DMS 273 treated with DMSO at 0.1 percent for 48 hours (cell line): Measurements from ENCODE around the gene CLEC17A.
"Not testable (repeated sequence)": the region's sequence is repeated elsewhere in the genome, so short reads cannot be mapped to it uniquely, and the experiment has no call there.

Source experiments
- DNase-seq: peaks from one replicate; lab custom pipeline; 2025; lab: John Stamatoyannopoulos, UW

Gene CLEC17A

GRCh38 chr19:14559916-14560775 lies 22.7 kb upstream of the CLEC17A start:
- DNase-seq = no peak

GRCh38 chr19:14560776-14561108 lies 22.1 kb upstream of the CLEC17A start:
- DNase-seq = no peak

- DNase-seq = no peak
Observed at GRCh38 chr19:14561249-14561648, 21.6 kb upstream of the CLEC17A start.

DNA sequence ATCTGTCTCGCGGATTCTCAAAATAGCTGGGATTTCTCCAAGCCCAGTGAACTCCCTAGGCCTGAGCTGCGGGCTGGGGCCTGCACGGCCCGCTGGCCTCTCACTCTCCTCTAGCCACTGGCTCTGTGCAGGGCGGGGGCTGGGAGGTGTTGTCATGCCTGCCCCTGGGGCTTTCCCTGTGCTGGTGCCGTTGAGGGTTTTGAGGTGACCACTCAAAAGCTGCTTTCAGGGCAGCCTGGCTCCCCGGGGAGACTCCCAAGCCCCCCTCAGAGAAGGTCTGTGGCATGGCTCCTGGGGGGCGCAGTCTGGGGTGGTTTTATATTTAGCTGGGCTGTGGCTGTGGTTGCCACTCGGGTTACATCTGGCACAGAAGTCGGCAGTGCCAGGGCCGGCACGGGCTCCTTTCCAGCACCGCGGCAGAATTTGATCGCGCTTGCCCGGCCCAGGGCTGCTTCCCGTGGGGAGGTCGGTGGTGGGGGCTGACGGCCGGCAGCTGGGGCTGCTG lies 21.0 kb upstream of the CLEC17A start:
- DNase-seq = no peak

DNA sequence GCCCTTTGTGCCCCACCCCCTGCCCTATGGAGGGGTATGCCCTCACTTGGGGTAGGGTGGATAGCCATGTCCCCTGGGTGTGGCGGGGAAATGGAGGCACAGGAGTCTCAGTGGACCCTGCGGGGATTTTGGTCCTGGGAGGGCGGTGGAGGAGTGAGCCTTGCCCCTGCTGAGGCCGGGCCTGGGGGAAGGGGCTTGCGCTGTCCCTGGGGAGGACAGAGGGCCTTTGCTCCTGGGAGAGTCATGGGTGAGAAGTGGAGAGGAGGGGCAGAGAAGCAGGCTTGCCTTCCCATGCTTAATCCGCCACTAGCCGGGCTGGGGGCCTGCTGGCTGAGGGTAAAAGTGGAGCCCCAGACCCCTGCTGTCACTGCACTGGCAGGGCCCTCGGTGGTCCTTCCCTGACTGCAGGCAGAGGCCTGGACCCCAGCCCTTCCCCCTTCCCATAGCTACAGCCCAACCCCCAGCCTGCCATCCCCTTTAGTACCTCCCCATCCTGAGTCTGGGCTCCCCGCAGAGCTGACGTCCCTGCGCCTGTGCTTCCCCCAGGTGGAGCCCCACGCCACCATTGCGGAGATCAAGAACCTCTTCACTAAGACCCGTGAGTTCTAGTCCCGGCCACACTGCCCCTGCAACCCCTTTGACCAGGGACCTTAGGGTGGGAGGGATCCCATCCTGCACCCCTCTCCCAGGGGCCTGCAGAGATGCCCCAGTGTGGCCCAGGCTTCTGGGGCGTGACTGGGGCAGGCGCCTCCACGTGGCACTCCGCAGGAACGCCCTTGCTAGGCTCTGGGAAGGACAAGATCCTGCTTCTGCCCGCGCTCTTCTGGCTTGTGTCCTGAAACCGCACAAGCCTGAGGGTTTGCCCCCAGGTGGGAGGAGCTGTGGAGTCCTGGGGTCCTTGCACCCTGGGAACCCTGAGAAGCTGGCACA lies 20.0 kb upstream of the CLEC17A start:
- DNase-seq = no peak

GRCh38 chr19:14563590-14563926 lies 19.3 kb upstream of the CLEC17A start:
- no peak for DNase-seq

DNA sequence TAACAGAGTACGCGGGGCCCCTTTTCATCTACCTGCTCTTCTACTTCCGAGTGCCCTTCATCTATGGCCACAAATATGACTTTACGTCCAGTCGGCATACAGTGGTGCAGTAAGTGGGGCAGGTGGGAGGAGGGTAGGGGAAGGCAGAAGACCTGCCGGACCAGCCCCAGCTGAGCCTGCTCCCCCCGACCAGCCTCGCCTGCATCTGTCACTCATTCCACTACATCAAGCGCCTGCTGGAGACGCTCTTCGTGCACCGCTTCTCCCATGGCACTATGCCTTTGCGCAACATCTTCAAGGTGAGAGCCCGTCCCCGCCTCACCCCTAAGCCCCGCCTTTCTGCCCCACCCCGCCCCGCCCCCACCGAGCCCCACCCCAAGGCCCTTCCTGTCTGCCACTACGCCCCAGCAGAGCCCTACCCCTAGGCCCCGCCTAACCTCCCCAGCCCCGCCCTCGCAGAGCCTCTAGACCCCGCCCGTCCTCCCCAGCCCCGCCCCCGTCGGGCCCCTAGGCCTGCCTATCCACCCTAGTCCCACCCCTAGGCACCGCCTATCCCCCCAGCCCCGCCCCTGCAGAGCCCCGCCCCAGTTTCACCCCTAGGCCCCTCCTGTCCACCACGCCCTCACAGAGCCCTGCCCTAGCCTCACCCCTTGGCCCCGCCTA lies 18.8 kb upstream of the CLEC17A start:
- DNase-seq = no peak

DNA sequence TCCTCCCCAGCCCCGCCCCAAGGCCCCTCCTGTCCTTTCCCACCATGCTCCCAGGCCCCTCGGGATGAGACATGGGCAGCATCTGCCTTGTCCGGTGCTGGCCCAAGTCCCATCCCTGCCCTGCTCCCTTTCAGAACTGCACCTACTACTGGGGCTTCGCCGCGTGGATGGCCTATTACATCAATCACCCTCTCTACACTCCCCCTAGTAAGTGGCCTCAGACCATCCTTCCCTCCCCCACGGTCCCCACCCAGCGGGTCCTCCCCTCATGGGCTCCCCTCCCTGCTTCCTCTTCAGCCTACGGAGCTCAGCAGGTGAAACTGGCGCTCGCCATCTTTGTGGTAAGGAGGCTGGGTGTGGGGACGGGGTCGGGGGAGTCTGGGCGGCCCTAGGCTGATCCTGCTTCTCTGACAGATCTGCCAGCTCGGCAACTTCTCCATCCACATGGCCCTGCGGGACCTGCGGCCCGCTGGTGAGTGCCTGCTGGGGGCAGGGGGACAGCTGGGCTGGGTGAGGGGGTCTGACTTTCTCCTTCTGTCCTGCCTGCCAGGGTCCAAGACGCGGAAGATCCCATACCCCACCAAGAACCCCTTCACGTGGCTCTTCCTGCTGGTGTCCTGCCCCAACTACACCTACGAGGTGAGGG lies 18.1 kb upstream of the CLEC17A start:
- DNase-seq = not testable (repeated sequence)

DNA sequence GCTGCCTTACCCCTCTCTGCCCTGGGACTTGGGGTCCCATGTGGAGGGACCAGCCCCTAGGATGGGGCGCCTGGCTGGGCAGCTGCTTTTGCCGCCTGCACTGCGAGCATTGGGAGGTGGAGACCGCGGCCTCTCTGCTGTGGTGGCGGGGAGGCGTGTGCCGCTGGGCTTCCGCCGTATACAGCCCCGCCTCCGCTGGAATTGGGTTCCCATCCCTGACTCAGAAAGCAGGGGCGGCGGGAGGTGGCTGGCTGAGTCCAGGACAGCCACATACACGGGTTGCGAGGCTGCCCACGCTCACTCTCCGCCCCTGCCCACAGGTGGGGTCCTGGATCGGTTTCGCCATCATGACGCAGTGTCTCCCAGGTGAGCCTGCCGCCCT lies 17.6 kb upstream of the CLEC17A start:
- DNase-seq = no peak

DNA sequence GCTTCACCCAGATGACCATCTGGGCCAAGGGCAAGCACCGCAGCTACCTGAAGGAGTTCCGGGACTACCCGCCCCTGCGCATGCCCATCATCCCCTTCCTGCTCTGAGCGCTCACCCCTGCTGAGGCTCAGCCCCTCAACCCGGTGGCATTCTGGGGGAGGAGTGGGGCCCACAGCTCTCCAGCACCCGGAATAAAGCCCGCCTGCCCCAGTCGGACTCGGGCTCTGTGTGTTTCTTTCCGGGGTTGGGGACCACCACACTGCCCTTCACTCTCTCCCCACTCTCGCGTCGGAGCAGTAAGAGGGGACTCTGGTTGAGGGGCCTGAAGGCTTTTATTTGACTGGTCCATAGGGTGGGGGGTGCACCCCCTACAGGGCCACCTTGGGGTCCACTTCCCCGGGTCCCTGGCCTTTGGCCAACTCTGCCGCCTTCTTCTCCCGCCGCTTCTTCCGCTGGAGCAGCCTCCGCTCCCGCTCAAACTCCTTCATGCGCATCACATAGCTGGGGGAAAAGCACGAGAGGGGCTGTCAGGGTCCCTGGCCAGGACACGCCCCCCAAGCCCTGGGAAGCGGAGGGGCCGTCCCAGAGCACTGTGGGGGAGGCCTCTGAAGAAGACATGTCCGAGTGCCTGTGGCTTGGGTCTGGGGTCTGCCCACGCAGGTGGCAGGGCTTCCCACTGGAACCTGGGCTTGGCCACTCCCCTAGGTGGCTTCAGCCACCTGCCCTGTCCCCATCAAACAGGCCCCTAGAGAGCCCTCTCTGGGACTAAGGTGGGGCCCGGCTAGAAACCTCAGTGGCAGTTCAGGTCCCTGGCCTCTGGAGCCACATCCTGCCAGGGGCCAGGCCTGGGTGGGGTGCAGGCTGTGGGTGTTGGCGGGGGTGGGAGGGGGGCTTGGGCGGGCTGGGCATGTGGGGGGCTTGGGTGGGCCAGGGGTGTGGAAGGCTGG lies 16.8 kb upstream of the CLEC17A start:
- no peak for DNase-seq

GRCh38 chr19:14566712-14567077 lies 16.2 kb upstream of the CLEC17A start:
- no peak for DNase-seq

GRCh38 chr19:14567079-14567478 lies 15.8 kb upstream of the CLEC17A start:
- DNase-seq = no peak

GRCh38 chr19:14570864-14571527 lies 11.9 kb upstream of the CLEC17A start:
- no peak for DNase-seq

- peak; percentile 79 for DNase-seq
Observed at GRCh38 chr19:14571695-14572490, 11.0 kb upstream of the CLEC17A start, which contains the start of gene NDUFB7. NDUFB7 (minus strand) TSS chr19:14572066; CDS start chr19:14572000, 66 bp downstream.

DNA sequence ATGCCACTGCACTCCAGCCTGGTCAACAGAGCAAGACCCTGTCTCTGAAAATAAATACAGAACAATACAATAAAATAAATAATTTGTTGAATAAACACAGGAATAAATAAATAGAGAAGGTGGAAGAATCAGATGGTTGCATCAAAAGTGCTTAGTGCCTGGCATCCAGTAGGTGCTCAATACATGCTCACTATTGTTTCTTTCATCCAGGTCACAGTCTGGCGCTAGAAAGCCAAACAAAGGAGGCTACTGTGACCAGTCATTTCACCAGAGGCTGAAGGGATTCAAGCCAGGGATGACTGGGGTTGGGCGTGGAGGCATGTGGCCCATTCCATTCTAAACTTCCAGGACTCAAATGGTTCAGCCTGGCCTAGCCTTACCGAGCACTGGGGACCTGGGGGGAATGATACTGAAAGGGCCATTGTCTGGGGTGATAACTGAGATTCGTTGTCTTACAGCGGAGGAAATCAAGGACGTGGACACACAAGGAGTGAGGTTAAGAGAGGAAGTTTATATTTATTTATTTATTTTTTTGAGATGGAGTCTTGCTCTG lies 7.4 kb upstream of the CLEC17A start:
- no peak for DNase-seq

DNA sequence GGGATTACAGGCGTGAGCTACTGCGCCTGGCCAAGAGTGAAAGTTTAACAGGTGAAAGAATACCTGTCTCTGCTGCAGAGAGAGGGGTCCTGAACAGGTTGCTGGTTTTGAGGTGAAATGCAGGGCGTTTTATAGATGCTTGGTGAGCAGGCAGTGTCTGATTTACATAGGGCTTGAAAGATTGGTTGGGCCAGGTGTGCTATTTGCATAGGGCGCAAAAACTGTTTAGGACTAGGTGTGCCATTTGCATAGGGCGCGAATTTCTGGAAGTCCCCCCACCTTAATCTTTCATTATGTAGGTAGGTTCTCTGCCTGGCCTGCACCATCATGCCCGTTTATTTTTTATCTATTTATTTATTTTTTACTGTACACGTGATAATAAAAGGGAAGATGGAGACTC lies 6.5 kb upstream of the CLEC17A start:
- DNase-seq = no peak

- DNase-seq = no peak
Observed at GRCh38 chr19:14577264-14577663, 5.6 kb upstream of the CLEC17A start.

GRCh38 chr19:14577885-14578427 lies 4.9 kb upstream of the CLEC17A start:
- peak; percentile 39 for DNase-seq
